H1 (cell line): ENCODE data around the gene GBE1. TPM values are rescaled to one million over a fixed set of nuclear protein-coding genes. Genes with fewer than 3 reads are reported as not detected.

Experiments
- BRCA1 ChIP-seq: IDR thresholded peaks from 2 replicates; pipeline ENCODE4 v1.6.1; 2012; ENCODE audit warnings: low read depth, low read length, improper control_type of control experiment
- CREB1 ChIP-seq: IDR thresholded peaks from 2 replicates; pipeline ENCODE4 v1.6.1; 2012; ENCODE audit warnings: inconsistent platforms
- SAP30 ChIP-seq: fragments of 300-600 bp; sonication (generic); IDR thresholded peaks from 2 replicates; pipeline ENCODE4 v1.7.1; 2012; ENCODE audit warnings: low read length, moderate library complexity, mild to moderate bottlenecking, inconsistent platforms; ENCODE audit not compliant: insufficient read depth, insufficient replicate concordance
- SIN3A ChIP-seq, 2 experiments: IDR thresholded peaks in 1 of 2; conservative IDR thresholded peaks in 1 of 2; 2 replicates each; pipeline ENCODE4 v1.6.1; 2011 to 2012; ENCODE audit warnings: low read length in 2 of 2, improper control_type of control experiment in 1 of 2, low read depth in 1 of 2, mild to moderate bottlenecking in 1 of 2
- USF2 ChIP-seq: IDR thresholded peaks from 2 replicates; pipeline ENCODE4 v1.6.1; 2011; ENCODE audit warnings: low read length, improper control_type of control experiment
- polyA plus RNA-seq, 7 experiments: library from polyadenylated mRNA; depleted of rRNA in 3 of 7; stranded (reverse) in 5 of 7; unstranded in 2 of 7; fragments of >200 nt in 5 of 7; fragments of 200-250 nt in 2 of 7; gene quantifications; 1 replicate in 5 of 7; 2 replicates in 1 of 7; 4 replicates in 1 of 7; pipeline versions ENCODE4 v1.2.1 to v1.2.3, GENCODE V29; 2011 to 2013; ENCODE audit warnings: missing spikeins in 2 of 7, mixed read lengths in 2 of 7
- total RNA-seq: library from RNA; stranded (reverse); fragmentation: NEBNext Ultra II Directional; extraction: Animal tissue kit (Norgen Biotek cat#: 25700); gene quantifications from 2 replicates; pipeline ENCODE4 v1.2.1, GENCODE V29; 2021
- TF ChIP-seq, protein P1 (sequence below): fragments of 300-600 bp; sonication (generic); IDR thresholded peaks from 2 replicates; pipeline ENCODE4 v1.7.1; 2012; ENCODE audit warnings: low read length, moderate library complexity, mild to moderate bottlenecking, inconsistent platforms; ENCODE audit not compliant: insufficient replicate concordance

Gene GBE1
- total and polyA plus RNA-seq, 2 of the 8 experiments (the other 6 are each of a cell fraction or from before 2014, with no cell fraction given): 3.3 to 7.3 TPM

DNA sequence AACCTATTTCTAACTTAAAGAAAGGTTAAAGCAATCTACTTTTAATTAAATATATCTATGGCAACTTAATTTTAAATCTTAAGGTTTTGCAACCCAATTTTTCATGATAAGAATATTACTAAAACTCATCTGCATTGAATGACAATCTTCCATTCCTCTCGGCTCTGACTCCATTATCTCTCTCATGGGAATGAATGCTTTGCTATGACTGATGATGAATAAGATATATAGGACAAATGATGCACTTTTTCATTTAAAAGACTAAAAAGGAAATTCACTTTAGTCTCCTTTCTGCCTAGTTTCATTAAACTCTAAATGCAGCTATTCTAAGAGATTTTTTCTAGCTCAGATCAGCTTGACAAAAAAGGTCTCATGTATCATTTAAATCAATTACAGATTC lies 68.7 kb downstream of the GBE1 start (continued):
- TF ChIP-seq, protein P1, sequence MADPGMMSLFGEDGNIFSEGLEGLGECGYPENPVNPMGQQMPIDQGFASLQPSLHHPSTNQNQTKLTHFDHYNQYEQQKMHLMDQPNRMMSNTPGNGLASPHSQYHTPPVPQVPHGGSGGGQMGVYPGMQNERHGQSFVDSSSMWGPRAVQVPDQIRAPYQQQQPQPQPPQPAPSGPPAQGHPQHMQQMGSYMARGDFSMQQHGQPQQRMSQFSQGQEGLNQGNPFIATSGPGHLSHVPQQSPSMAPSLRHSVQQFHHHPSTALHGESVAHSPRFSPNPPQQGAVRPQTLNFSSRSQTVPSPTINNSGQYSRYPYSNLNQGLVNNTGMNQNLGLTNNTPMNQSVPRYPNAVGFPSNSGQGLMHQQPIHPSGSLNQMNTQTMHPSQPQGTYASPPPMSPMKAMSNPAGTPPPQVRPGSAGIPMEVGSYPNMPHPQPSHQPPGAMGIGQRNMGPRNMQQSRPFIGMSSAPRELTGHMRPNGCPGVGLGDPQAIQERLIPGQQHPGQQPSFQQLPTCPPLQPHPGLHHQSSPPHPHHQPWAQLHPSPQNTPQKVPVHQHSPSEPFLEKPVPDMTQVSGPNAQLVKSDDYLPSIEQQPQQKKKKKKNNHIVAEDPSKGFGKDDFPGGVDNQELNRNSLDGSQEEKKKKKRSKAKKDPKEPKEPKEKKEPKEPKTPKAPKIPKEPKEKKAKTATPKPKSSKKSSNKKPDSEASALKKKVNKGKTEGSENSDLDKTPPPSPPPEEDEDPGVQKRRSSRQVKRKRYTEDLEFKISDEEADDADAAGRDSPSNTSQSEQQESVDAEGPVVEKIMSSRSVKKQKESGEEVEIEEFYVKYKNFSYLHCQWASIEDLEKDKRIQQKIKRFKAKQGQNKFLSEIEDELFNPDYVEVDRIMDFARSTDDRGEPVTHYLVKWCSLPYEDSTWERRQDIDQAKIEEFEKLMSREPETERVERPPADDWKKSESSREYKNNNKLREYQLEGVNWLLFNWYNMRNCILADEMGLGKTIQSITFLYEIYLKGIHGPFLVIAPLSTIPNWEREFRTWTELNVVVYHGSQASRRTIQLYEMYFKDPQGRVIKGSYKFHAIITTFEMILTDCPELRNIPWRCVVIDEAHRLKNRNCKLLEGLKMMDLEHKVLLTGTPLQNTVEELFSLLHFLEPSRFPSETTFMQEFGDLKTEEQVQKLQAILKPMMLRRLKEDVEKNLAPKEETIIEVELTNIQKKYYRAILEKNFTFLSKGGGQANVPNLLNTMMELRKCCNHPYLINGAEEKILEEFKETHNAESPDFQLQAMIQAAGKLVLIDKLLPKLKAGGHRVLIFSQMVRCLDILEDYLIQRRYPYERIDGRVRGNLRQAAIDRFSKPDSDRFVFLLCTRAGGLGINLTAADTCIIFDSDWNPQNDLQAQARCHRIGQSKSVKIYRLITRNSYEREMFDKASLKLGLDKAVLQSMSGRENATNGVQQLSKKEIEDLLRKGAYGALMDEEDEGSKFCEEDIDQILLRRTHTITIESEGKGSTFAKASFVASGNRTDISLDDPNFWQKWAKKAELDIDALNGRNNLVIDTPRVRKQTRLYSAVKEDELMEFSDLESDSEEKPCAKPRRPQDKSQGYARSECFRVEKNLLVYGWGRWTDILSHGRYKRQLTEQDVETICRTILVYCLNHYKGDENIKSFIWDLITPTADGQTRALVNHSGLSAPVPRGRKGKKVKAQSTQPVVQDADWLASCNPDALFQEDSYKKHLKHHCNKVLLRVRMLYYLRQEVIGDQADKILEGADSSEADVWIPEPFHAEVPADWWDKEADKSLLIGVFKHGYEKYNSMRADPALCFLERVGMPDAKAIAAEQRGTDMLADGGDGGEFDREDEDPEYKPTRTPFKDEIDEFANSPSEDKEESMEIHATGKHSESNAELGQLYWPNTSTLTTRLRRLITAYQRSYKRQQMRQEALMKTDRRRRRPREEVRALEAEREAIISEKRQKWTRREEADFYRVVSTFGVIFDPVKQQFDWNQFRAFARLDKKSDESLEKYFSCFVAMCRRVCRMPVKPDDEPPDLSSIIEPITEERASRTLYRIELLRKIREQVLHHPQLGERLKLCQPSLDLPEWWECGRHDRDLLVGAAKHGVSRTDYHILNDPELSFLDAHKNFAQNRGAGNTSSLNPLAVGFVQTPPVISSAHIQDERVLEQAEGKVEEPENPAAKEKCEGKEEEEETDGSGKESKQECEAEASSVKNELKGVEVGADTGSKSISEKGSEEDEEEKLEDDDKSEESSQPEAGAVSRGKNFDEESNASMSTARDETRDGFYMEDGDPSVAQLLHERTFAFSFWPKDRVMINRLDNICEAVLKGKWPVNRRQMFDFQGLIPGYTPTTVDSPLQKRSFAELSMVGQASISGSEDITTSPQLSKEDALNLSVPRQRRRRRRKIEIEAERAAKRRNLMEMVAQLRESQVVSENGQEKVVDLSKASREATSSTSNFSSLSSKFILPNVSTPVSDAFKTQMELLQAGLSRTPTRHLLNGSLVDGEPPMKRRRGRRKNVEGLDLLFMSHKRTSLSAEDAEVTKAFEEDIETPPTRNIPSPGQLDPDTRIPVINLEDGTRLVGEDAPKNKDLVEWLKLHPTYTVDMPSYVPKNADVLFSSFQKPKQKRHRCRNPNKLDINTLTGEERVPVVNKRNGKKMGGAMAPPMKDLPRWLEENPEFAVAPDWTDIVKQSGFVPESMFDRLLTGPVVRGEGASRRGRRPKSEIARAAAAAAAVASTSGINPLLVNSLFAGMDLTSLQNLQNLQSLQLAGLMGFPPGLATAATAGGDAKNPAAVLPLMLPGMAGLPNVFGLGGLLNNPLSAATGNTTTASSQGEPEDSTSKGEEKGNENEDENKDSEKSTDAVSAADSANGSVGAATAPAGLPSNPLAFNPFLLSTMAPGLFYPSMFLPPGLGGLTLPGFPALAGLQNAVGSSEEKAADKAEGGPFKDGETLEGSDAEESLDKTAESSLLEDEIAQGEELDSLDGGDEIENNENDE: no peak
- TF ChIP-seq USF2 (no peak), SIN3A (conservative IDR thresholded peaks at IDR 0.05 in 1 of 2, IDR thresholded peaks at IDR 0.05 in 1 of 2; ENCODE audit: low read depth in 1 of 2, low read length in 2 of 2) (no peak), SAP30 (no peak), BRCA1 (no peak), CREB1 (no peak)
